HG03558 (cell line): ENCODE data around the gene CCDC91.
"Not testable (repeated sequence)": the region's sequence is repeated elsewhere in the genome, so short reads cannot be mapped to it uniquely, and the experiment has no call there.

Source experiments
- ATAC-seq: cut with Tn5 transposase; IDR thresholded peaks from one replicate; pipeline ENCODE4 v1.9.1; 2021; ENCODE audit warnings: moderate number of reproducible peaks; ENCODE audit not compliant: unreplicated experiment; ENCODE audit errors: extremely low read depth

Gene CCDC91

GRCh38 chr12:28269851-28270250 lies 79.6 kb downstream of the CCDC91 start:
- ATAC-seq, result no peak

DNA sequence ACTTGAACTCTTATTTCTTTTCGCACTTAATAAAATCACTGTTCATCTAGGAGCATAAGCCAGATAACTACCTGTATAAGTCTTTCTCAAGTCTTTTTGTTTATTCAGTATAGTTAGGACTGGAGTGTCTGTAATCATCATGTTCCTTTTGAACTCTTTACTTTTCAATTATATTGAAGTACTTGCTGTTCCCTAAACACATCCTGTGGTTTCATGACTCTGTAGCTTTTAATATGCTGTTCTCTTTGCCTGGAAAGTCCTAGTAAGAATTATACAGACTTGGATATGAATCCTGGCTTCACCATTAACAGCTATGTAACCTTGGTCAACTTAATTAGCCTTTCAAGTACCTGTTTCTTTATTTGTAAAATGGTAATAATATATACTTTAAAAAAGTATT lies 88.2 kb downstream of the CCDC91 start:
- ATAC-seq, result no peak

GRCh38 chr12:28278960-28279359 lies 88.7 kb downstream of the CCDC91 start:
- no peak for ATAC-seq

DNA sequence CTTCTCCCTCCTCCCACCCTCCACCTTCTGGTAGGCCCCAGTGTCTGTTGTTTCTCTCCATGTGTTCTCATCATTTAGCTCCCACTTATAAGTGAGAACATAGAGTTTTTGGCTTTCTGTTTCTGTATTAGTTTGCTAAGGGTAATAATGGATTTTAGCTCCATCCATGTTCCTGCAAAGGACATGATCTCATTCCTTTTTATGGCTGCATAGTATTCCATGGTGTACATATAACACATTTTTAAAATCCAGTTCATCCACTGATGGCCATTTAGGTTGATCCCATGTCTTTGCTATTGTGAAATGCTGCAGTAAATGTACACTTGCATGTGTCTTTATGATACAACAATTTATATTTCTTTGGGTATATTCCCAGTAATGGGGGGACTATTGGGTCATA lies 96.1 kb downstream of the CCDC91 start:
- ATAC-seq, result no peak

- ATAC-seq, result no peak
Observed at GRCh38 chr12:28290262-28290661, 100.0 kb downstream of the CCDC91 start.

GRCh38 chr12:28292699-28293098 lies 102.4 kb downstream of the CCDC91 start:
- ATAC-seq, result no peak

DNA sequence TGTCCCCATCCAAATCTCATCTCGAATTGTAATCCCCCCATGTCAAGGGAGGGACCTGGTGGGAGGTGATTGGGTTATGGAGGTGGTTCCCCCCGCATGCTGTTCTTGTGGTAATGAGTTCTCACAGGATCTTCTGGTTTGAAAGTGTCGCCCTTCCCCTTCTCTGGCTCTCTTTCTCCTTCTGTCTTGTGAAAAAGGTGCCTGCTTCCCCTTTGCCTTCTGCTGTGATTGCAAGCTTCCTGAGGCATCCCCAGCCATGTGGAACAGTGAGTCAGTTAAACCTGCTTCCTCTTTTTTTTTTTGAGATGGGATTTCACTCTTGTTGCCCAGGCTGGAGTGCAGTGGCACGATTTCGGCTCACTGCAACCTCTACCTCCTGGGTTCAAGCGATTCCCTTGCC lies 104.0 kb downstream of the CCDC91 start:
- no peak for ATAC-seq

DNA sequence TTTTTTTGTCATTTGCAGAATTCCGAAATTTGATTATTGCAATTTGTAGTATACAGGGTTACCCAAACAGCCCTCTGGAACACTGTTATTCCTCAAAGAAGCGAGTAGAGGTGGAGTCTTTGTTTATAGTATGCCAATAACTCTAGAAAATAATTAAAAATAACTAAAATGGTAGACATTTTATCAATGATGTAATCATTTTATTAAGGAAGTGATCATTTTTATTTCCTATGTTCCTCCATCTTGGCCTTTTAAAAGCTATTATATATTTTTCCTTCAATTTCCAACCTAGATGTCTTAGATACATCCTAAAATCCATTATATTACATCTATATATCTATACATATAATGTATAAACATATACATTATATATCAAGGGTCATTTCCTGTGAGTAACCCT lies 106.0 kb downstream of the CCDC91 start:
- no peak for ATAC-seq

GRCh38 chr12:28303192-28303591 lies 112.9 kb downstream of the CCDC91 start:
- no peak for ATAC-seq

- no peak for ATAC-seq
Observed at GRCh38 chr12:28306535-28306934, 116.3 kb downstream of the CCDC91 start.

GRCh38 chr12:28308891-28309290 lies 118.6 kb downstream of the CCDC91 start:
- no peak for ATAC-seq

GRCh38 chr12:28313631-28314030 lies 123.4 kb downstream of the CCDC91 start:
- ATAC-seq, result no peak

DNA sequence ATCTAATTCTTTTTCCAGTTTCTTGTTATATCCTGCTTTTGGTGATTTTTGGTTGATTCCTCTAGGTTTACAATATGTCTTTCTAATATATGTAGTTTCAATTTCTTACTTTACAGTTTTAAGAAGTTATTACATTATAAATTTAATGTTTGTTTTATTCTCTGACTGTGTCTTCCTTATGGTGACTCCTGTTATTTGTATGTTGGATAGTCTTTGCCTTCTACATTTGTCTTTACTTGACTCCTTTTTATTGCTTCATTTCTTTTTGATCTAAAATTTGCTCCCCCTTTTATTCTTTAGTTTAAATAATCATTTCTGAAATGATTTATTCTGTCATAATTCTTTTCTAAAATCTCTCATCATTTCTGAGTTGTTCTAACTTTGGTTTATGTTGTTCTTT lies 125.8 kb downstream of the CCDC91 start:
- ATAC-seq, result no peak

GRCh38 chr12:28318273-28318672 lies 128.0 kb downstream of the CCDC91 start:
- no peak for ATAC-seq

- no peak for ATAC-seq
Observed at GRCh38 chr12:28320353-28320752, 130.1 kb downstream of the CCDC91 start.

GRCh38 chr12:28327722-28328121 lies 137.5 kb downstream of the CCDC91 start:
- ATAC-seq, result no peak

- no peak for ATAC-seq
Observed at GRCh38 chr12:28328967-28329366, 138.7 kb downstream of the CCDC91 start.

DNA sequence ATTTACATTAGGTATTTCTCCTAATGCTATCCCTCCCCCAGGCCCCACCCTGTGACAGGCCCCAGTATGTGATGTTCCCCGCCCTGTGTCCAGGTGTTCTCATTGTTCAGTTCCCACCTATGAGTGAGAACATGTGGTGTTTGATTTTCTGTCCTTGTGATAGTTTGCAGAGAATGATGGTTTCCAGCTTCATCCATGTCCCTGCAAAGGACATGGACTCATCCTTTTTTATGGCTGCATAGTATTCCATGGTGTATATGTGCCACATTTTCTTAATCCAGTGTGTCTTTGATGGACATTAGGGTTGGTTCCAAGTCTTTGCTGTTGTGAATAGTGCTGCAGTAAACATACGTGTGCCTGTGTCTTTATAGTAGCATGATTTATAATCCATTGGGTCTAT lies 139.5 kb downstream of the CCDC91 start:
- ATAC-seq, result not testable (repeated sequence)

DNA sequence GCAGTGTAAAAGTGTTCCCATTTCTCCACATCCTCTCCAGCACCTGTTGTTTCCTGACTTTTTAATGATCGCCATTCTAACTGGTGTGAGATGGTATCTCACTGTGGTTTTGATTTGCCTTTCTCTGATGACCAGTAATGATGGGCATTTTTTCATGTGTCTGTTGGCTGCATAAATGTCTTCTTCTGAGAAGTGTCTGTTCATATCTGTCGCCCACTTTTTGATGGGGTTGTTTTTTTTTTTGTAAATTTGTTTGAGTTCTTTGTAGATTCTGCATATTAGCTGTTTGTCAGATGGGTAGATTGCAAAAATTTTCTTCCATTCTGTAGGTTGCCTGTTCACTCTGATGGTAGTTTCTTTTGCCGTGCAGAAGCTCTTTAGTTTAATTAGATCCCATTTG lies 140.0 kb downstream of the CCDC91 start:
- ATAC-seq, result not testable (repeated sequence)

DNA sequence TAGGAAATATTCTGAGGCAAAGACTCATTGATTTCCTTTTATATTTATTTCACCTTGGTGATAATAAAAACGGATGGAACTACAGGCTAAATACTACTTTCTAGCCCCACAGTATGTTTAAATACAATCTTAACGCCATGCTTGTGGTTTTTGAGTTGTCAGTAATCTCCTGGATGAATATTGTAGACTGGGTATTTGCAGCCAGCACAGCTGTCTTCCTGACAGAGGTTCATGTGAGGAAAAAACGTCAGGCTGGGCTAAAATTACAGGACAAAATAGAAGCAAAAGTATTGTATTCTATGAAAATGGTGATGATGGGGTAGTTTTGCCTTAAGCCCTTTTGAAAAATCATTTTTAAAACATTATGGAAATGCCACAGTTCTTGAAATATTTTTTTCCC lies 140.9 kb downstream of the CCDC91 start:
- no peak for ATAC-seq

GRCh38 chr12:28340261-28341045 lies 150.2 kb downstream of the CCDC91 start:
- ATAC-seq, result no peak

GRCh38 chr12:28343713-28344112 lies 153.5 kb downstream of the CCDC91 start:
- no peak for ATAC-seq
